Epithelial cell of proximal tubule (primary cell): ENCODE results near the gene PTGS2. TPM values are rescaled to one million over a fixed set of nuclear protein-coding genes. Genes with fewer than 3 reads are reported as not detected.
"Not testable (repeated sequence)": the region's sequence is repeated elsewhere in the genome, so short reads cannot be mapped to it uniquely, and the experiment has no call there.

Experiments
- DNase-seq: peaks from one replicate; pipeline ENCODE4 v3.0.0-alpha.2; 2011; ENCODE audit warnings: low read depth
- H3K4me3 ChIP-seq: 2 replicates; pipeline ENCODE4 v1.5.1; 2011; ENCODE audit warnings: low read depth, mild to moderate bottlenecking, low read length
- total RNA-seq: library from RNA; depleted of rRNA; stranded (reverse); fragments of >200 nt; gene quantifications from 2 replicates; pipeline ENCODE4 v1.2.3, GENCODE V29; 2015
- TF ChIP-seq, protein P1 (sequence below): conservative IDR thresholded peaks from 2 replicates; pipeline ENCODE4 v1.5.1; 2012; ENCODE audit warnings: low read depth, mild to moderate bottlenecking, low read length

PTGS2 gene
- total RNA-seq, 1 donor from 2014 or later: 4.3 TPM

DNA sequence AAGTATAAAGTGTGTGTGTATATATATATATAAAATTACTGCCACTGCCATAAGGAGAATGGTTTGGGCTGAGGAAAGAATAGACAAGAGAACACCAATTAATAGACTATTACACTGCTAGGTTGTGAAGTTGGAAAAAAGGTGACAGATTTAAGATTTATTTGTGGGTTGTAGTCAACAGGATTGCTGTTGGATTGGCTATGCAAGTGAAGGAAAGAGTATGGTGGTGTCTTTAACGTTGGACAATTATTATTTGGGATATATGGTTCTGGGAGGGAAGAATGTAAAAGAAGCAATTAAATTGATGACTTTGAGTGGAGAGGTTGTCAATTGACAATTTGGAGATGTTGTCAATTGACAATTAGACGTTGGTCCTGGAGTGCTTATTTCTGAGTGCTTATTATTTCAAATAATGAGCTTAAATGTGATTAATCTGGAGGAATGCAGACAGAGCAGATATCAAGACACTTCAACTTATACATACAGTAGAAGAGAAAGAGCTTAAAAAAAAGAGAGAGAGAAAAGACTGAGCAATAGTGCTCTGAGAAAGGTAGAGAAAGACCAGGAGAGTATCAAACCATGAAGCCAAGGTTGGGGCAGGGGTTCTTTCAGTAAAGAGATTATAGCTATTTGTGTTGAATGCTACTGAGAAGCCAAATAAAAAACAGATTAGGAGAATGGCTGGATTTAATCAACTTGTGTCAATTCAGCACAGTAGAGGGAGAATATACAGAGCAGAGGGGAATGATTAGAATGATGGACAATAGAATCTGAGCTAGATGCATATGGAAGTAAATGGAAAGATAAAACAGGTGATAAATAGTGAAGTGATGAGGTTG, 9.7 kb downstream of the PTGS2 start:
- TF ChIP-seq, protein P1, sequence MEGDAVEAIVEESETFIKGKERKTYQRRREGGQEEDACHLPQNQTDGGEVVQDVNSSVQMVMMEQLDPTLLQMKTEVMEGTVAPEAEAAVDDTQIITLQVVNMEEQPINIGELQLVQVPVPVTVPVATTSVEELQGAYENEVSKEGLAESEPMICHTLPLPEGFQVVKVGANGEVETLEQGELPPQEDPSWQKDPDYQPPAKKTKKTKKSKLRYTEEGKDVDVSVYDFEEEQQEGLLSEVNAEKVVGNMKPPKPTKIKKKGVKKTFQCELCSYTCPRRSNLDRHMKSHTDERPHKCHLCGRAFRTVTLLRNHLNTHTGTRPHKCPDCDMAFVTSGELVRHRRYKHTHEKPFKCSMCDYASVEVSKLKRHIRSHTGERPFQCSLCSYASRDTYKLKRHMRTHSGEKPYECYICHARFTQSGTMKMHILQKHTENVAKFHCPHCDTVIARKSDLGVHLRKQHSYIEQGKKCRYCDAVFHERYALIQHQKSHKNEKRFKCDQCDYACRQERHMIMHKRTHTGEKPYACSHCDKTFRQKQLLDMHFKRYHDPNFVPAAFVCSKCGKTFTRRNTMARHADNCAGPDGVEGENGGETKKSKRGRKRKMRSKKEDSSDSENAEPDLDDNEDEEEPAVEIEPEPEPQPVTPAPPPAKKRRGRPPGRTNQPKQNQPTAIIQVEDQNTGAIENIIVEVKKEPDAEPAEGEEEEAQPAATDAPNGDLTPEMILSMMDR: no peak
- no peak for DNase-seq
- H3K4me3 ChIP-seq: no peak overlapping the region

DNA sequence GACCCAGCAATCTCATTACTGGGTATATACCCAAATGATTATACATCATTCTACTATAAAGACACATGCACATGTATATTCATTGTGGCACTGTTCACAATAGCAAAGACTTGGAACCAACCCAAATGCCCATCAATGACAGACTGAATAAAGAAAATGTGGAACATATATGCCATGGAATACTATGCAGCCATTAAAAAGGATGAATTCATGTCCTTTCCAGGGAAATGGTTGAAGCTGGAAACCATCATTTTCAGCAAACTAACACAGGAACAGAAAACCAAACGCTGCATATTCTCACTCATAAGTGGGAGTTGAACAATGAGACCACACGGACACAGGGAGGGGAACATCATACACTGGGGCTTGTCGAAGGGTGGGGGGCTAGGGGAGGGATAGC, 10.4 kb downstream of the PTGS2 start:
- H3K4me3 ChIP-seq, DNase-seq: not testable (repeated sequence)

DNA sequence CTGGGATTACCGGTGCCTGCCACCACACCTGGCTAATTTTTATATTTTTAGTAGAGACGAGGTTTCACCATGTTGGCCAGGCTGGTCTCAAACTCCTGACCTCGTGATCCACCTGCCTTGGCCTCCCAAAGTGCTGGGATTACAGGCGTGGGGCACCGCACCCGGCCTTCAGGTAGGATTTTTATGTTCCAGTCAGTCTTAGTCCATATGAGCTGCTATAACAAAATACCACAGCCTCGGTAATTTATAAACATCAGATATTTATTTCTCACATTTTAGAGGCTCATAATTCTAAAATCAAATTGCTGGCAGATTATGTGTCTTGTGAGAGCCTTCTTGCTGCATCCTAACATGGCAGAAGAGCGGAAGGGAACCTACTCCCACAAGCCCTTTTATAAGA, 16.0 kb downstream of the PTGS2 start:
- DNase-seq: not testable (repeated sequence)

DNA sequence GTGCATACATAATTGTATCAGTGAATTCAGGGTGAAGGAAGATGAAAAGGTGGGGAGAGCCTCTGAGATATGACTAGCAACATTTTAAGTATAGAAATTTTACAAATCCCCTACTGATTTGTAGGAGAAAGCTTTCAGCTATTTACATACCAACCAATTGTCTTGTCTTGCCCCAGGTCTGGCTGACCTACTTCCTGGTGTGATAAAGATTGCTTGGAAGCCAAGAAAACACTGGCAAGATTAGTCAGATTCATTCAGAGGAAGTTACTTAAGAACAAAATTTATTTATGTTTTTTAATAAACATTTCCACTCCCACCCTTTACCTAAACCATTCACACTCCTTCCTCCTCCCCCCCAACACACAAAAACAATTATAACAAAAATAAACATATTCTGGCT, 17.5 kb downstream of the PTGS2 start:
- H3K4me3 ChIP-seq: no peak overlapping the region
- DNase-seq: no peak
- TF ChIP-seq, protein P1: no peak

More for the DNA sequence above, 16.0 kb downstream of the PTGS2 start:
- not testable (repeated sequence) for H3K4me3 ChIP-seq

DNA sequence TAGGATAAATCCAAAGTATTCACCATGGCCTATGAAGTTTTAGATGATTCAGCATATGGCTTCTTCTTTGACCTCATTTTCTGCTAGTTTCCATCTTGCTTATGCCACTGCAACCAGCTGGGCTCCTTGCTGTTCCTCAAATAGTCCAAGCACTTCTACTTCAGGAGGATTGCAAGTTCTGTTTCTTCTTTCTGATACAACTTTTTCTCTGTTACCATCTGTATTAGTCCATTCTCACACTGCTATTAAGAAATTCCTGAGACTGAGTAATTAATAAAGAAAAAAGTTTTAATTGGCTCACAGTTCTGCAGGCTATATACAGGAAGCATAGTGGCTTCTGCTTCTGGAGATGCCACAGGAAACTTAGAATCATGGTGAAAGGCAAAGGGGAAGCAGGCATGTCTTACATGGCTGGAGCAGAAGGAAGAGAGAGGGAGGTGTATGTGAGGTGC, 20.3 kb downstream of the PTGS2 start:
- no peak for DNase-seq
- no peak overlapping the region for H3K4me3 ChIP-seq
- TF ChIP-seq, protein P1: no peak

DNA sequence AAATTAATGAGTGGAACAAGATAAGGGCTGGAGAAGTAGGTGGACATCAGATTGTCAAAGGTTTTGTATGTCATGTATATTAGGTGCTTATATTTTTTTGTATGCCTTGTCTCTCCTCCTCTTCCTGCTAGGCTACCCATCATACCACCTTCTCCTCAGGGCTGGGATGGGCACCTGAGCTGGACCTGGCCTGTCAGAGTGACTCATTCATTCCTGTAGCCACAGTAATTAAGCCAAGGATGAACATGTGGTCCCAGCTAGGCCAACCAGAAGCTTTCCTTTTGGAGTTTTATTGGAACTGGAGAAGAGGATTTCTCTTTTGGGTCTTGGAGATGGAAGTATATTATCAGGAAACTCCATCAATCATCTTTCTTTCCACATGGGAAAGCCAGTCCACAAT, 21.2 kb downstream of the PTGS2 start:
- no peak for DNase-seq
- H3K4me3 ChIP-seq: no peak overlapping the region
- TF ChIP-seq, protein P1: no peak

DNA sequence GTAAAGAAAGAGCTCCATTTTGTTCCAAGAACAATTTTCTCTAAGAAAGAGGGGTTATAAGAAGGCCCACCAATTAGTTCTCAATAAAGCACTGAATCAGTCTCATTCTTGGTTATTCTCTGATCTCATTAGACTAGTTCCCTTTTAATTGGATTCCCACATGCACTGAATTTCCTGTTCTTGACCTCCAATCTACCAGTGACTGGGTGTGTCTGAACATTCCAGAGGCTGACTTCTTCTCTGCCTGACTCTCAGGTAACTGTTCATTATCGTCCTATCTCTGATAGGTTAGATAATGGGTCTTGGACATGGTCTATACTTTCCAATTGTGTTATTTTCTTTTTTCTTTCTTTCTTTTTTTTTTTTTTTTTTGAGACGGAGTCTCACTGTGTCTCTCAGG, 22.7 kb downstream of the PTGS2 start:
- DNase-seq: no peak
- TF ChIP-seq, protein P1: no peak
- no peak overlapping the region for H3K4me3 ChIP-seq

DNA sequence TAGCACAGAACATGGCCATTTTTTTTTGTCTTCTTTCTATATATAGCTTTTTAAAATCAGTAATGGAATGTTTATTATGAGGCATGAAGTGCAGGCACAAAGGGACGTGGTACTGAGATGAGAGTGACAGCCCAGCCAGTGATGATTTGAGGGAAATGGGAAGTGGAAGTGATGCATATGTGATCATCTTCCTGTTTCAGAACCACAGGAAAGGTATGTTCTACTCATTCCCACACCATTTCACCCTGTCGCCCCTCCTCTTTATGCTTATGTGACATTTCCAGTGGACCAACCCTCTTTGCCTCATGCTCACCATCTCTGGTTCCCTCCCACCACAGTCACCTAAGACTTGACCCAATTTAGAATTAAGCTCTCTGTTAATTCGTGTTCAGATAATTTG, 24.3 kb downstream of the PTGS2 start:
- TF ChIP-seq, protein P1: no peak
- no peak for DNase-seq
- no peak overlapping the region for H3K4me3 ChIP-seq
